Activated CD8-positive, alpha-beta memory T cell treated with anti-CD3 and anti-CD28 coated beads for 24 hours (primary cell): ENCODE measurements around the gene TMEM229B.
A peak's percentile ranks its signal among the peaks of the same experiment; 100 is the strongest.

Experiments
- DNase-seq: peaks from one replicate; pipeline ENCODE4 v3.0.0-alpha.2; 2020

Gene TMEM229B

DNA sequence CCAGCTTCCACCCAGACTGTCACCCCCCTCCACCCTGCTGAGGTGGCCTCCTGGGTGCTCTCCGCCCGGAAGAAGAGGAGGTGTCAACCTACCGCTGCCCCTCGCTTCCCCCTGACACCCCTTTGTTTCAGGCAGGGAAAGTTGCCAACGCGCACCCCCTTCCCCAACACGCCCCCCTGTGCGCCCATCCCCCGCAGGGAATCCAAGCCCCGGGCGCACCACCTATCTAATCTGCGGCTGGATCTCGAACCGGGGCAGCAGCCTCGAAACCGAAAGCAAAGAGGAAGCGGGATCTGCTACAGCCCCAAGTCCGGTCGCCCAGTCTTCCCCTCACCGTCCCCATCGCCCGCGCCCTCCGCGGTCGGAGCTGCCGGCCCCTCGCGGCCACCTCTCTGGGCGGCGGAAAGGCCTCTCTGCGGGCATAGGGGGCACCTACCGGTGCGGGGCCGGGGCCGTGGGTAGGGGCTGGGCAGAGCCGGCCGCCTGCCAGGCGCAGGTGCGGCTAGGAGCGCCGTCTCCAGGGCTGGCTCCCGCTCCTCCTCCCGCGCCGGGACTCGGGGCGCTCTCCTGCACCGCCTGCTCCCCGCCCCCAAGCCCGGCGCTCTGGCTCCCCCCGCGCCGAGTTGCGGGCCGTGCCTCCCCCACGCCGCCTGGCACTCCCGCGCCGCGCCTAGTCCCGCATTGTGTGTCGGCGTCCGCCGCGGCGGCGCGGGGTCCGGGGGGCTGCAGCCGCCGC is 26.3 kb upstream of the TMEM229B start:
- DNase-seq, result peak; percentile 75

DNA sequence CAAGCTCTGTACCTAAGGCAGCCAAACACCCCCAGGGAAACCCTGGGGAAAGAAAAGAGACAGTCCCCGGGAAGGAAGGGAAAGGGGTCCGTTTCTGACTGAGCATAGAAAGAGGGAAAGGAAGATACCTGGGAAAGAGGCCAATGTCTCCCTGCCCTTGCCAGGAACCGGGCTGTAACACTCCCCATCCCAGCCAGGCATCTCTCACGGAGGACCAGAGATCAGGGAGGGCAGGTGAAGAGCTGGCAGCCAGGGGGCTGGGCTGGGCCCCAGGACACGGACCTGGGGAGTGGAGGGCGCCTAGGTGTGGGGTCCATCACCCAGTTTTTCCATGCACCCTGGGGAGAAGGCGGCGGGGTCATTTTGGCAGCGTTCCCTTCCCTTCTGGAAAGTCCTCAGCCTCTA is 25.7 kb upstream of the TMEM229B start:
- peak; percentile 64 for DNase-seq

GRCh38 chr14:67513631-67514108 is 25.1 kb upstream of the TMEM229B start:
- no peak for DNase-seq

GRCh38 chr14:67512463-67513310 is 24.2 kb upstream of the TMEM229B start:
- no peak for DNase-seq

GRCh38 chr14:67510836-67511235 is 22.3 kb upstream of the TMEM229B start:
- no peak for DNase-seq

DNA sequence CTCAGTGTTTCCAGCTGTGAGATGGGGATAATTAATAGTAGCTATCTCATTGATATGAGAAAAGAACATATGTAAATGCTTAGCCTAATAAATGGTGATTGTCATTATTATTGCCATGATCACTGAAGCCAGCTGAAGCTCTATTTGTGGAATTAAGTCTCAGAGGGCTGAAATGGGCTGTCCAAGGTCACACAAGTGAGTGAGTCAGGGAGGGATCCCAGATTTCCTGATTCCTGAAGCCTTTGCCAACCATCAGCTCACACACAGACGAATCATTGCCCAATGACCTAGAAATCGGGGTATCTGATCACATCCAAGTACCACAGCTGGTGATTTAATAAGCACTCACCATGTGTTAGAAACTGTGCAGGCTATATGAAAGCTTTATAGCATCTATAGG is 21.6 kb upstream of the TMEM229B start:
- no peak for DNase-seq

- no peak for DNase-seq
Measured at GRCh38 chr14:67508956-67509355, 20.4 kb upstream of the TMEM229B start.

- no peak for DNase-seq
Measured at GRCh38 chr14:67505254-67505653, 16.7 kb upstream of the TMEM229B start.

GRCh38 chr14:67503331-67503730 is 14.8 kb upstream of the TMEM229B start:
- DNase-seq, result no peak

- DNase-seq, result no peak
Measured at GRCh38 chr14:67502867-67503266, 14.3 kb upstream of the TMEM229B start.

DNA sequence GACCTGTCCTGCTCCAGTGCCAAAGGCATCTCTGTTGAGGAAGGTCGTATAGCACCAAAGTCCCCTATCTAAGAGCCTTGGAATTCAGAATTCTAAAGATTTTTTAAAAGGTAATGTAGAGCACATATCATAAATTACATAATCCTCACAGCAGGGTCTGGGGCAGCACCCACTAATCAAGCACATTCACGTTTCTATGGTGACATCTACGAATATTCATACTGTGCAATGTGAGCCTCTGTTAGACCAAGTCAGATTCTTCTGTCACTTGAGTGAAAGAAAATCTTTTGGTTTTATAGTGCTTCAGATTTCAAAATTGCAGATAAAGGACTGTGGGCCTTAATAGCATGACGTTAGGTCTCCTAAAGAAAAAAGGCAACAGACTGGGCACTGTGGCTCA is 13.1 kb upstream of the TMEM229B start:
- DNase-seq, result no peak

DNA sequence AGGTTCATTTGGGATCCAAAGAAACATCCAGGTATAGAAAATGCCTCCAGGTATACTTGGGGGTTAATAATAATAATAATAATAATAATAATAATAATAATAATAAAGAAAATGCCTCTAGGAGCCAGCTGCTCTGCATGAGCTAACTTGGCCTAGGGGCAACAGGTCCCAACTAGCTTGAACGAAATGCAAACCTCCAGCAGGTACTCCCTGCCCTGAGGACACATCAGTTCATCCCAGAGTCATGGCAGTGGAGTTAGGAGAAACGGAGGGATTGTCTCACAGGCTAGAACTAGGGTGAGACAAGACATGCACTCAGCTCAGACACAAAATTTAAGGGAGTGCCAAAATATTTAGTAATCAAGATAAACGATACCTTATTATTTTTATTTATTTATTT is 12.5 kb upstream of the TMEM229B start:
- DNase-seq, result no peak

DNA sequence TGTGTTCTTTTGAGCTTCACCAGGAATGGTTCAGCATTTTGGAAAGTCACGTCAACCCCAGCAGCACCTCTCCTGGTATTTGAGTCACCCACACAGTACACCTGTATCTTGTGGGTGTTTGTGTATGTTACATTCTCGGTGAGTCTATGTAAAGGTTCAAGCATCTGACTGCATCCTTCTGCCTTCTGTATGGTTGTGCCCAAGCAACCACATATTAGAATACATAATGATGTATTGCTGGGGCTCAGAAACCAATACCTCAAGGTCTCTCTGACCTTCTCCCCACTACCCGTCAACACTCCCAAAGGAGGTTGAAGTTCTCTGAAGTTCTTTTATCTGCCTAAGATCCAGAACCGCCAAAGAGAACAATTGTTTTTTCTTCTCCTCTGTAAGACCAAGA is 9.2 kb upstream of the TMEM229B start:
- no peak for DNase-seq

DNA sequence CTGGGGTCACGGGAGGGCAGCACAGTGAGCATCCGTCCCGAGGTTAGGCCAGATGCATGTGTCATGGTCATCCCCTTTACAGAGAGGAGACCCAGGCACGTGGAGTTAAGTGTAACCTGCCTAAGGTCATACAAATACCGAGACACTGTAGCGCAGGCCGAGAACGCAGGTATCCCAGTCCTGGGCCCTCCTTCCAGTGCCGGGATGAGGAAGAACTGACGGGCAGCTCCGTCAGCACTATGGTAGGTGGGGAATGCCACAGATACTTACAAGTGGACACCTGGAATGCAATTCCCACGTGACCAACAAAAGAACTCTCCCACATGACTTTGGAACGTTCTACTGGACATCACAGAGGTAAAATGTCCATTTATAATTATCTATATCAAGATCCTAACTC is 8.7 kb upstream of the TMEM229B start:
- DNase-seq, result no peak

GRCh38 chr14:67495827-67496226 is 7.3 kb upstream of the TMEM229B start:
- DNase-seq, result no peak

DNA sequence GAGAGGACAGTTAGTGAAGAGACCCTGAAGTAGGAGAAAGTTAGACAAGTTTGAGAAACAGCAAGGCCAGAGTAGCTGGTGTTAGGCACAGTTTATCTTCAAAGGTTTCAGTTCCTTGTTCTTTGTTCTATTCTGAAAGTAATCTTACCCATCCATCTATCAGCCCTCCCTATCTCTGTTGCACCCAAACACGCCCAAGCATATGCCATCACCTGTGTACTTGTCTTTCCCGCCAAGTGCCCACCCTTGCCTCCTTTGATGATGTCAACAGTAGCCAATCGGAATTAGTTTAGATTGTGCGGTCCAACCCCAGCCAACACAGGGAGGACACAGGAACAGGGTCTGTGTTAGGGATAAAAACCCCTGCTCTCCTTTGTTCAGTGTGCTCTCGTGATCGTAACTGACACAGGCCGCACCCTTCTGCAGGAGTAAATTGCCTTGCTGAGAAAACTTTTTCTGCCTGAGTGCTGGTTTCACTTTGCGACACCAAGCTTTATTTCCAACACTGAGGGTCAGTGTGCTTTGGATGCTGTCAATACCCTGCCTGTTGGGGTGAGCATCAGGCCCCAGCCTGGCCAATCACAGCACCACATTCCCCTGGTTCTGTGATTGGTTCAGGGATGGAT is 4.7 kb upstream of the TMEM229B start:
- DNase-seq, result no peak

GRCh38 chr14:67492538-67492937 is 4.0 kb upstream of the TMEM229B start:
- DNase-seq, result no peak

DNA sequence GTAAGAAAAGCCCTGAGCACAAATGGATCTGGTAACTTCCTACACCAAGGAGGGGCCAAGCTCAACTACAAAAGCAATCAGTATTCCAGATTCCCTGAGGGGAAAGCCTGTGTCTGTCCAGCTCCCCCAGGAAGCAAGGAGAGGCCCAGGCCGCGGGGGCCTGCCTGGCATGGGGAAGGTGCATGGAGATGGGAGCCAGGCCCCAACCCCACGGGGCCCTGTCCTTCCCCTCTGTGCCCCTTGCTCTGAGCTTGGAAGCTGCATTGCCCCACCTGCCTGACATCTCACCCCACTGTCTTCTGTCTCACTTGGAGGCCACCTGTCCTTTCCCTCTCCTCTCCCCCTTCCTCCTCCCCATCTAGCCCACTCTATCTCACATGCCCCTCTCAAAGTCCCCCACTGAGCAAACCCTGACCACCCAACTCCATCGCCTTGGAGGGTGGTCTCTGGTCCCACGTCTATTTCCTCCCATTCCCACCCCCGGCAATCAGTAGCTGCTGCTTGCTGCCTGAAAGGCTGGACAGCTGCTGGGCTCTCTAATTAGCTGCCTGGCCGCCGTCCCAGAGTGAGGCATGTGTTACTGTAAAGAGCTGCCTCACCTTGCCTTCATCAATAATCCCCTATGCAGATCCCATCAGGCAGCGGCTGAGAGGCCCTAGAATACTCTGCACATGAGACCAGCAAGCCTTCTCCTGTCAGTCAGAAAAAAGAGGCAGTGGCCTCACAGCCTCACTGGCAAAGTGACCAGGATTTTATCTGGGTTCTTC is 3.4 kb upstream of the TMEM229B start:
- no peak for DNase-seq

GRCh38 chr14:67491285-67491684 is 2.8 kb upstream of the TMEM229B start:
- DNase-seq, result no peak

DNA sequence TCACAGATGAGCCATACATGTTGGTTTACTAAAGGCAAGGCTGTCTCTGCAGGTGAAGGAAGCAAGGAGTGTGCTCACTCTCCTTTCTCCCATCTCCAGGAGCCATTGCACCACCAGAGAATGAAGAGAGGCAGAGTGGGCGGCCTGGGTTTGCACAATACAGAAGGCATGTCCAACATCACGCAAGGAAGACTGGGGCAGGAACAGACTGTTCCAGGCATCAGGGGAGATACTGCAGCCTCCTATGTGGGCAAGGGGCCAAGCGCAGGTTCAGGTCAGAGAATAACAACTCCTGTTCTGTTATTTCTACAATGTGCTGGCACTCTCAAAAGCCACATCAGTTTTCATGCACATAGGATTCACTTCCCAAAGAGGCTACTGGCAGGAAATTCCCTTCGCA is 1.7 kb upstream of the TMEM229B start:
- no peak for DNase-seq

DNA sequence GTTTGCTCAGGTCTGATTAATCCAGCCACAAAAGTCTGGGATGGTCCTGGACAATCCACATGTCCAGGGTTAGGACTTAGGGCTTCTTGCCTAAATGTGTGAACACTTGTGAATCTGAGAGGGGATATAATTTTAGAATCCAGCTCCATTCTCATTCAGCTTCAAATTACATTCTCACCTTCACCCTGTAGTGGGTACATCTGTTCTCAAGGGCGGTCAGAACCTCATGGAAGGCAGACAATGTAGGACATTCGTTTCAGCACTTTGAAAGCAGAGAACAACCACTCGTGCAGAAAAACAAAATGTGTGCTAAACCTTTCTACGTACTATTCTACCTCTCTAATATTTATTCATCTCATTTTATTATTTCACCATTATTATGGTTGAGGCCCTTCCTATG is 1.2 kb downstream of the TMEM229B start:
- no peak for DNase-seq

DNA sequence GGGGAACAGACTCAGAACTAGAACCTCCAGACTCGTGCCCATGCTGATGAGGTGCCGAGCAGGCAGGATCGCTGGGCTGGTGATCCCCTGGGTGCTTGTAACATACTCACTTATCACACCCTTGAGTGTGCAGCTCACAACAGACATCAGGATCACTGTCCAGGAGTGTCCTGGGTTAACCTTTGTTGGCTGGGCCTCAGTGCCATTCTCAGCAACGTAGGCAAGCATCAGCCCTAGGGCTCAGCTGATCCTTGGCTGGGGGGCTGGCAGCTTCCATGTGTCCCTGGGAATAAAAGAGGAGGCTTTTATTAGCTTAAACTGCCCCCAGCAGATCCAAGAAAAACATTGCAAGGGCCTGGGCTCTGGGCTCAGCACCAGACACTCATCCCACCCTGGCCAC is 1.6 kb downstream of the TMEM229B start:
- no peak for DNase-seq

GRCh38 chr14:67485501-67486095 is 2.9 kb downstream of the TMEM229B start:
- DNase-seq, result no peak
